Stimulated activated naive B cell treated with anti-CD40 and anti-IgM and Interleukin-4, amounts not matched to agents 10 μg/mL and 1 μg/mL and 100 μg/mL, for 72 hours (primary cell): ENCODE data around the gene NECAP2.
A peak's percentile ranks its signal among the peaks of the same experiment; 100 is the strongest.
"Not testable (repeated sequence)": the region's sequence is repeated elsewhere in the genome, so short reads cannot be mapped to it uniquely, and the experiment has no call there.

Source experiments
- ATAC-seq, 2 donors: fragments of 150-1000 bp; cut with Tn5 transposase; replicated peaks; 2 replicates each; pipeline ENCODE4 v1.10.0; 2021; ENCODE audit warnings: moderate library complexity in 1 of 2
- DNase-seq: peaks from one replicate; pipeline ENCODE4 v3.0.0; 2021
- H3K27ac Mint-ChIP-seq: one replicate; pipeline ENCODE4 v1.8.0; 2022; ENCODE audit warnings: mild to moderate bottlenecking, mixed read lengths
- H3K27me3 Mint-ChIP-seq, 2 donors: one replicate each; pipeline ENCODE4 v1.8.0; 2022; ENCODE audit warnings: mixed read lengths in 2 of 2
- H3K36me3 Mint-ChIP-seq, 2 donors: one replicate each; pipeline ENCODE4 v1.8.0; 2022; ENCODE audit warnings: mixed read lengths in 2 of 2, mild to moderate bottlenecking in 1 of 2
- H3K4me1 Mint-ChIP-seq, 2 donors: one replicate each; pipeline ENCODE4 v1.8.0; 2022; ENCODE audit warnings: mixed read lengths in 2 of 2, mild to moderate bottlenecking in 1 of 2
- H3K4me3 Mint-ChIP-seq, 2 donors: one replicate each; pipeline ENCODE4 v1.8.0; 2022; ENCODE audit warnings: mild to moderate bottlenecking in 2 of 2, mixed read lengths in 2 of 2, moderate library complexity in 1 of 2
- H3K9me3 Mint-ChIP-seq, 2 donors: one replicate each; pipeline ENCODE4 v1.8.0; 2022; ENCODE audit warnings: mixed read lengths in 2 of 2, mild to moderate bottlenecking in 1 of 2

The NECAP2 gene

DNA sequence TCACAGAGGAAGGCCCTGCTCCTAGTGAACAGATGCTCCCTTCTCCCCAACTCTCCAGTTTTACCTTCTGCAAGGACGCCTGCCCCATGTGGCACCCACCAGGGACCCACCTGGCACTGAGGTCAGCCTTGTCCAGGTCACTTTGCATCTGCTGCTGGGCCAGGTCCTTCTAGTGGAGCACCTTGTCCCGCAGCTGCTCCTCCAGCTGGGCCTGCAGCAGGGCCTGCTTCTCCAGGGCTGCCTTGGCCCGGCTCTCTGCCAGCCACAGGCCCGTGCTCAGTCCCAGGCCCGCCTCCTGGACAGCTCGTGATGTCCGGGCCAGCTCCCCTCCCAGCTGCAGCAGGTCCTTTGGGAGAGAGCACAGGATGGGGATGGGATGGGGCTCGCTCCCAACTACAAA is 45.8 kb downstream of the NECAP2 start:
- DNase-seq, H3K4me1 Mint-ChIP-seq, H3K27me3 Mint-ChIP-seq, H3K9me3 Mint-ChIP-seq, H3K27ac Mint-ChIP-seq, H3K4me3 Mint-ChIP-seq, ATAC-seq: not testable (repeated sequence)
- peaks cover 12 to 15% of the 10 kb centered on the region in 2 donors for H3K36me3 Mint-ChIP-seq

GRCh38 chr1:16487011-16487410 is 46.5 kb downstream of the NECAP2 start:
- H3K4me1 Mint-ChIP-seq, H3K27ac Mint-ChIP-seq, ATAC-seq, H3K27me3 Mint-ChIP-seq, DNase-seq, H3K9me3 Mint-ChIP-seq, H3K4me3 Mint-ChIP-seq: not testable (repeated sequence)
- H3K36me3 Mint-ChIP-seq, result peaks cover 13 to 15% of the 10 kb centered on the region in 2 donors

GRCh38 chr1:16489195-16489880 is 48.8 kb downstream of the NECAP2 start:
- not testable (repeated sequence) for H3K27me3 Mint-ChIP-seq, DNase-seq

GRCh38 chr1:16491056-16491675 is 50.6 kb downstream of the NECAP2 start:
- no peaks in the 10 kb centered on the region for H3K27me3 Mint-ChIP-seq
- H3K9me3 Mint-ChIP-seq, result no peaks in the 10 kb centered on the region
- peaks cover 2 to 4% of the 10 kb centered on the region in 2 donors for H3K36me3 Mint-ChIP-seq
- peaks cover 5 to 16% of the 10 kb centered on the region in 2 donors for H3K4me1 Mint-ChIP-seq
- no peak for DNase-seq
- H3K4me3 Mint-ChIP-seq, result no peak overlapping the region
- ATAC-seq, result no peak
- no peak overlapping the region for H3K27ac Mint-ChIP-seq

More at GRCh38 chr1:16489195-16489880, 48.8 kb downstream of the NECAP2 start:
- ATAC-seq, H3K36me3 Mint-ChIP-seq, H3K27ac Mint-ChIP-seq, H3K4me3 Mint-ChIP-seq, H3K9me3 Mint-ChIP-seq: not testable (repeated sequence)
- peaks cover 5 to 11% of the 10 kb centered on the region in 2 donors for H3K4me1 Mint-ChIP-seq

GRCh38 chr1:16492937-16493336 is 52.4 kb downstream of the NECAP2 start:
- not testable (repeated sequence) for H3K4me3 Mint-ChIP-seq, H3K27ac Mint-ChIP-seq, H3K27me3 Mint-ChIP-seq, H3K9me3 Mint-ChIP-seq, H3K36me3 Mint-ChIP-seq
- DNase-seq (peak; percentile 22), ATAC-seq (peak; percentile 77 to 85)
- H3K4me1 Mint-ChIP-seq, result peaks cover 7 to 24% of the 10 kb centered on the region in 2 donors

- not testable (repeated sequence) for H3K27ac Mint-ChIP-seq
Measured at GRCh38 chr1:16493731-16494130, 53.2 kb downstream of the NECAP2 start.

DNA sequence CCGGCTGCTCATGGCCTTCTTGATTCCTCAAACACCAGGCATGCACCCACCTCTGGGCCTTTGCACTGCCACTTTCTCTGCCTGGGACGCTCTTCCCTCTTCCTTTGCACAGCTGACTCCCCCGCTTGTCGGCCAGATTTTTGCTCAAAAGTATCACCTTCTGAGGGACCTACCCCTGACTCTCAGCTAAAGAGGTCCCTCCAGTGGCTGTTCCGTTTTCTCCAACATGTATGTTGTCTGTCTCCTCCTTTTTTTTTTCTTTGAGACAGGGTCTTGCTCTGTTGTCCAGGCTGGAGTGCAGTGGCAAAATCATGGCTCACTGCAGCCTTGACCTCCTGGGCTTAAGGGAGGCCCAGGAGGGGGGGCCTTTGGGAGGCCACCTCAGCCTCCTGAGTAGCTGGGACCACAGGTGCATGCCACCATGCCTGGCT is 57.0 kb downstream of the NECAP2 start:
- Mint-ChIP-seq H3K4me1 (peaks cover 18 to 51% of the 10 kb centered on the region in 2 donors), H3K4me3 (peak overlapping the region; percentile 83 to 91), H3K27ac (peak overlapping the region; percentile 33)
- not testable (repeated sequence) for H3K9me3 Mint-ChIP-seq, ATAC-seq, DNase-seq, H3K27me3 Mint-ChIP-seq, H3K36me3 Mint-ChIP-seq

More at GRCh38 chr1:16493731-16494130, 53.2 kb downstream of the NECAP2 start:
- not testable (repeated sequence) for DNase-seq, H3K36me3 Mint-ChIP-seq, H3K9me3 Mint-ChIP-seq, H3K4me3 Mint-ChIP-seq, H3K27me3 Mint-ChIP-seq, ATAC-seq
- peaks cover 7 to 32% of the 10 kb centered on the region in 2 donors for H3K4me1 Mint-ChIP-seq

DNA sequence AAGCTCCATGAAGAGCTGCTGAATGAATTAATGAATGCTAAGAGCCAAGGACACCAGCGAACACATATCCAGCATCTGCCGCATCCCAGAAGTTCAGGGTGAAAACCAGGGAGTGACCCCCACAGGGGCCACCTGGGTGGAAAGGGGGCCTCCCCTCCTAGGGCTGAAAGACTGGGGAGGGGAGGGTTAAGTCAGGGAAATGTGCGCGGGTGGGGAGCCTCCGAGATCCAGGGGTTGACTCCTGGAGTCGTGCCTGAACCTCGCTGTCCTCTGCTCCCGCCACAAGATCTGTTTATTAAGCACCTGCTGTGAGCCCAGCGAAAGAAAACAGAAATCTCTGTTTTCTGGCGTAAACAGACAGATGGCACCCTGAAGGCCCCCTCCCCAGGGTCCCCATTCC is 57.5 kb downstream of the NECAP2 start:
- H3K9me3 Mint-ChIP-seq, H3K27me3 Mint-ChIP-seq, H3K36me3 Mint-ChIP-seq, DNase-seq, ATAC-seq: not testable (repeated sequence)
- peak overlapping the region; percentile 33 for H3K27ac Mint-ChIP-seq
- H3K4me1 Mint-ChIP-seq, result peaks cover 16 to 47% of the 10 kb centered on the region in 2 donors
- peak overlapping the region; percentile 83 to 91 for H3K4me3 Mint-ChIP-seq

GRCh38 chr1:16498573-16499413 is 58.3 kb downstream of the NECAP2 start:
- H3K4me3 Mint-ChIP-seq, result peak overlapping the region; percentile 83 to 91

GRCh38 chr1:16500466-16500865 is 59.9 kb downstream of the NECAP2 start:
- ATAC-seq, result peak; percentile 25 to 37
- DNase-seq, H3K36me3 Mint-ChIP-seq, H3K9me3 Mint-ChIP-seq, H3K27me3 Mint-ChIP-seq: not testable (repeated sequence)
- peak overlapping the region; percentile 84 to 91 for H3K4me3 Mint-ChIP-seq
- H3K27ac Mint-ChIP-seq, result peak overlapping the region; percentile 62
- H3K4me1 Mint-ChIP-seq, result peaks cover 13 to 35% of the 10 kb centered on the region in 2 donors

More at GRCh38 chr1:16498573-16499413, 58.3 kb downstream of the NECAP2 start:
- DNase-seq (peak; percentile 81), ATAC-seq (peak; percentile 91 to 94)
- Mint-ChIP-seq H3K9me3 (no peaks in the 10 kb centered on the region), H3K27ac (peak overlapping the region; percentile 47), H3K4me1 (peaks cover 14 to 43% of the 10 kb centered on the region in 2 donors), H3K27me3 (no peaks in the 10 kb centered on the region), H3K36me3 (no peaks in the 10 kb centered on the region)

DNA sequence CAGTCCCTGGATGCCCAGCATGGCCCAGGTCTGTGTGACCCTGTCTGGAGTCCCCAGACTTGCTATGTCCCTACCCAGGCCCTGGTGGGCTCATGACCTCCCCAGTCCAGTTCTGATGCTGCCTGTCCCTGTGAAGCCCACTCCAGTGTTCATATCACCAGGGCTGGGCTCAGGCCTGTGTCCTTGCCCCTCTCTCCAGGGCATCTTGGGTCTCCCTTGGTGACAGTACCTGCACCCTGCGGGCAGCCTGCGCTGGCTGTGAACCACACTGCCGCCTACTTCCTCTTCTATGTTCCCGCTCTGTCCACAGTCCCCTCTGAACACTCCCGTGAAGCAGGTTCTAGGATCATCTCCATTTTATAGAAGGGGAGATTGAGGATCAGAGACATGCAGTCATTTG is 60.5 kb downstream of the NECAP2 start:
- H3K36me3 Mint-ChIP-seq, H3K27me3 Mint-ChIP-seq, DNase-seq, H3K27ac Mint-ChIP-seq, H3K9me3 Mint-ChIP-seq: not testable (repeated sequence)
- peak in 1 of 2 donors; percentile 17 for ATAC-seq
- peak overlapping the region in 1 of 2 donors; percentile 25 for H3K4me3 Mint-ChIP-seq
- H3K4me1 Mint-ChIP-seq, result peaks cover 13 to 35% of the 10 kb centered on the region in 2 donors

- not testable (repeated sequence) for H3K36me3 Mint-ChIP-seq, H3K27me3 Mint-ChIP-seq, H3K9me3 Mint-ChIP-seq, H3K4me3 Mint-ChIP-seq, DNase-seq, ATAC-seq
- peak overlapping the region; percentile 25 for H3K27ac Mint-ChIP-seq
- peaks cover 13 to 35% of the 10 kb centered on the region in 2 donors for H3K4me1 Mint-ChIP-seq
Measured at GRCh38 chr1:16501446-16501845, 60.9 kb downstream of the NECAP2 start.

DNA sequence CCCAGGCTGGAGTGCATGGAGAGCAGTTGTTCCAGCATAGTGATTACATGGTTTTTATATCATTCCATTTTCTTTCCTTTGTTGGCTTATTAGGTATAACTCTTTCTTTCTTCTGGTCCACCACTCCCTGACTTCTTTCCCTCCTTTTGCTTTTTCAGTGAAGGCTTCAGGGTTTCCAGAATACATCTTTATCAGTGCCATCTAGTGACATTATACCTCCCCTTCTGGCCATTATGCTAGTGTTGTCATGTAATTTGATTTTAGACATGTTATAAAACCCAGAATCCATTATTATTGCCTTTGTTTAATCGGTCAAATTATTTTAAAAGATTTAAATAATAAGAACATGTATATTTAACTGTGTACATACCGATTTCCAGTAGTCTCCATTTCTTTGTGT is 63.0 kb downstream of the NECAP2 start:
- DNase-seq (no peak), ATAC-seq (no peak)
- Mint-ChIP-seq H3K9me3 (peaks cover 0 to 4% of the 10 kb centered on the region in 2 donors), H3K27ac (no peak overlapping the region), H3K27me3 (no peaks in the 10 kb centered on the region), H3K36me3 (peaks cover 0 to 5% of the 10 kb centered on the region in 2 donors), H3K4me1 (peaks cover 11 to 22% of the 10 kb centered on the region in 2 donors), H3K4me3 (no peak overlapping the region)

- not testable (repeated sequence) for H3K27me3 Mint-ChIP-seq
Measured at GRCh38 chr1:16505870-16506269, 65.3 kb downstream of the NECAP2 start.

More at GRCh38 chr1:16505870-16506269, 65.3 kb downstream of the NECAP2 start:
- not testable (repeated sequence) for ATAC-seq, H3K4me1 Mint-ChIP-seq, DNase-seq, H3K9me3 Mint-ChIP-seq, H3K27ac Mint-ChIP-seq, H3K4me3 Mint-ChIP-seq, H3K36me3 Mint-ChIP-seq
